Peyer's patch (tissue), 4 donors: ENCODE data around the gene HADH. TPM values are rescaled to one million over a fixed set of nuclear protein-coding genes. Genes with fewer than 3 reads are reported as not detected.
A peak's percentile ranks its signal among the peaks of the same experiment; 100 is the strongest.

Source experiments
- DNase-seq, 3 donors: peaks; one replicate each; pipeline ENCODE4 v3.0.0-alpha.2; 2017 to 2019
- H3K27ac ChIP-seq, 4 donors: fragments of 200-600 bp; sonication (generic); one replicate each; pipeline ENCODE4 v1.5.1; 2016 to 2019
- H3K27me3 ChIP-seq, 2 donors: fragments of 200-600 bp; sonication (generic); one replicate each; pipeline ENCODE4 v1.5.1; 2019
- H3K36me3 ChIP-seq, 3 donors: fragments of 200-600 bp; sonication (generic); one replicate each; pipeline ENCODE4 v1.5.1; 2016 to 2019
- H3K4me1 ChIP-seq, 4 donors: fragments of 200-600 bp; sonication (generic); one replicate each; pipeline ENCODE4 v1.5.1; 2016 to 2019
- H3K4me3 ChIP-seq, 4 donors: fragments of 200-600 bp; sonication (generic); 1 replicate in 3 of 4; 2 replicates in 1 of 4; pipeline ENCODE4 v1.5.1; 2016 to 2019; ENCODE audit warnings: mild to moderate bottlenecking in 1 of 4
- H3K9me3 ChIP-seq, 4 donors: fragments of 200-600 bp; sonication (generic); one replicate each; pipeline ENCODE4 v1.5.1; 2016 to 2019; ENCODE audit warnings: mild to moderate bottlenecking in 1 of 4
- POLR2A ChIP-seq, 2 donors: fragments of 450-650 bp; IDR thresholded peaks; one replicate each; pipeline ENCODE4 v1.5.1; 2017; ENCODE audit warnings: antibody characterized with exemption in 2 of 2, mild to moderate bottlenecking in 2 of 2, moderate library complexity in 2 of 2
- total RNA-seq, 4 donors: library from RNA; depleted of rRNA; stranded (reverse); fragments of >200 nt; gene quantifications; one replicate each; pipeline ENCODE4 v1.1.0, GENCODE V29; 2016
- TF ChIP-seq, protein P1 (sequence below), 6 experiments: fragments of 450-650 bp in 4 of 6; fragments of 200-600 bp in 2 of 6; sonication (generic) in 1 of 6; IDR thresholded peaks; one replicate each; pipeline ENCODE4 v1.5.1; 2017 to 2019; ENCODE audit warnings: antibody characterized with exemption in 6 of 6, mild to moderate bottlenecking in 3 of 6, moderate library complexity in 1 of 6

The HADH gene
- total RNA-seq, 4 donors from 2014 or later, result 110 to 173 (median 131) TPM

DNA sequence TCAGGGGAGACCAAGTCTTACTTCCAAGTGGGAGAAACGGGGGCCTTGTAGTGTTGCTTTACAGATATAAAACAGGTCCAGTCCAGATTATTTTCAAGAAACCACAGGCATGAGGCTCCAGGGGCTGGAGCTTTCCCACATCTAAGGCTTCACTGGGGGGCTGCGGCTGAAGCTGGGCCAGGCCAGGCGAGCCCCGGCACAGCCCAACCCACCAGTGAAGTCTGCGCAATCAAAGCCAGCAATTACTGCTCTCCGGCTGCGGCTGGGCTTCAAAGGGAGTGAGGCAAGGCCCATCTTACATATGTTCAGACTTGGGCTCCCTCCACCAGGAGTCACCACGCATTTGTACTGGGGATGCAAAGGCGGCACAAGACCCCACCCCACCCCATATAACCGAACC, 61.7 kb downstream of the HADH start:
- no peaks in the 10 kb centered on the region for H3K36me3 ChIP-seq

DNA sequence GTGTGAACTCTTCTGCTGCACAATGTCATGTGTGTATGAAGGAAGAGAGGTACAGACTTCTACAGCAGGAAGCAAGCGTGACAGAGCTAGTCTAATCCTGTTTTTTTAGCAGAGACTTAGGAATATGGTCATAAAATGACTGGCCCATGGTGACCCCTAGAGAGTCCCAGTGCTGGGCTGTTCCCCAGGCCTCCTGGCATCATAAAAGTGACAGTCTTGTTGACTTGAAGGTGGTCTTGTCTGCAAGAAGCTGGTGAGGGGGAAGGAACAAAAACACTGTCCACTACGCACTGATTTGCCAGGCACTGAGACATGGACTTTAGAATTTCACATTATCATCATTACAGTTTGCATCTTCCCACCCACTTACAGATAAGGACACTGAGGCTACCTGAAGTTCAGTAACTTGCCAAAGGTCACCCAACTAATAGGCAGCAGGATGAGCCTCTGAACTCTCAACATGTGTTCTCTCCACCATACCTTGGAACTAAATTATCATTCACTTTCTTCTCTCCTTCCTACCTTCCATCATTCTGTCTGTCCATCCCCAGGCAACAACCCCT, 63.0 kb downstream of the HADH start:
- peak overlapping the region in 1 of 4 donors; percentile 44 for H3K27ac ChIP-seq
- DNase-seq, result no peak
- no peaks in the 10 kb centered on the region for H3K9me3 ChIP-seq
- H3K4me3 ChIP-seq, result no peak overlapping the region
- no peaks in the 10 kb centered on the region for H3K27me3 ChIP-seq
- no peaks in the 10 kb centered on the region for H3K36me3 ChIP-seq
- no peak for TF ChIP-seq POLR2A (IDR thresholded peaks at IDR 0.05)
- TF ChIP-seq, protein P1, sequence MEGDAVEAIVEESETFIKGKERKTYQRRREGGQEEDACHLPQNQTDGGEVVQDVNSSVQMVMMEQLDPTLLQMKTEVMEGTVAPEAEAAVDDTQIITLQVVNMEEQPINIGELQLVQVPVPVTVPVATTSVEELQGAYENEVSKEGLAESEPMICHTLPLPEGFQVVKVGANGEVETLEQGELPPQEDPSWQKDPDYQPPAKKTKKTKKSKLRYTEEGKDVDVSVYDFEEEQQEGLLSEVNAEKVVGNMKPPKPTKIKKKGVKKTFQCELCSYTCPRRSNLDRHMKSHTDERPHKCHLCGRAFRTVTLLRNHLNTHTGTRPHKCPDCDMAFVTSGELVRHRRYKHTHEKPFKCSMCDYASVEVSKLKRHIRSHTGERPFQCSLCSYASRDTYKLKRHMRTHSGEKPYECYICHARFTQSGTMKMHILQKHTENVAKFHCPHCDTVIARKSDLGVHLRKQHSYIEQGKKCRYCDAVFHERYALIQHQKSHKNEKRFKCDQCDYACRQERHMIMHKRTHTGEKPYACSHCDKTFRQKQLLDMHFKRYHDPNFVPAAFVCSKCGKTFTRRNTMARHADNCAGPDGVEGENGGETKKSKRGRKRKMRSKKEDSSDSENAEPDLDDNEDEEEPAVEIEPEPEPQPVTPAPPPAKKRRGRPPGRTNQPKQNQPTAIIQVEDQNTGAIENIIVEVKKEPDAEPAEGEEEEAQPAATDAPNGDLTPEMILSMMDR (IDR thresholded peaks at IDR 0.05), result no peak
- H3K4me1 ChIP-seq, result peaks cover 0 to 7% (median 0%) of the 10 kb centered on the region in 4 donors

More for the DNA sequence above, 61.7 kb downstream of the HADH start:
- no peak overlapping the region for H3K4me3 ChIP-seq
- peaks cover 0 to 7% (median 0%) of the 10 kb centered on the region in 4 donors for H3K4me1 ChIP-seq
- TF ChIP-seq, protein P1 (IDR thresholded peaks at IDR 0.05), result no peak
- TF ChIP-seq POLR2A (IDR thresholded peaks at IDR 0.05), result no peak
- no peaks in the 10 kb centered on the region for H3K9me3 ChIP-seq
- no peaks in the 10 kb centered on the region for H3K27me3 ChIP-seq
- no peak for DNase-seq
- H3K27ac ChIP-seq, result no peak overlapping the region

DNA sequence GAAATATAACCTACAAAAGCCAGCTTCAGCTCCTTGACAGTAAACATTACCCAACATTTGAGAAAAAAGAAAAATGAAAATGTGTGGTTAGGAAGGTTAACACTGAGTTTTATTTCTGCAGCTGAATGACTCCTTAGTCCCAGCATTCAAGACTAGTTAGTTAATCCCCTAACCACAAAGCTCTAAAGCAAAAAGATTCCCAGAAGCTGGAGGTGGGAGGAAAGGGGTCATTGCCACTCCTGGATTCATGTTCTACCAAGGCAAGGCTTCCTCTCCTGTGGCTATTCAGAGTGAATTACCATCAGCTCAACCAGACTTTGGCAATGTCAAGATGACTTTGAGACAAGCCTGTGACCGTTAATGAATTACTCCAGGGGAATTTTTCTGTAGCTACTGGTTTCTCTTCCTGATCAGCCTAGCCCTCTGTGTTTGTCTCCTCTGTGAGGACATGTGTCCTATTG, 63.6 kb downstream of the HADH start:
- Histone ChIP-seq H3K27me3 (no peaks in the 10 kb centered on the region), H3K4me1 (peaks cover 0 to 7% (median 0%) of the 10 kb centered on the region in 4 donors), H3K36me3 (no peaks in the 10 kb centered on the region), H3K9me3 (no peaks in the 10 kb centered on the region), H3K4me3 (no peak overlapping the region), H3K27ac (no peak overlapping the region)
- no peak for DNase-seq
- TF ChIP-seq, protein P1 (IDR thresholded peaks at IDR 0.05), result no peak
- TF ChIP-seq POLR2A (IDR thresholded peaks at IDR 0.05), result no peak

- no peak overlapping the region for H3K27ac ChIP-seq
- H3K27me3 ChIP-seq, result no peaks in the 10 kb centered on the region
- no peak overlapping the region for H3K4me3 ChIP-seq
- DNase-seq, result no peak
- H3K9me3 ChIP-seq, result no peaks in the 10 kb centered on the region
- H3K4me1 ChIP-seq, result peaks cover 0 to 7% (median 0%) of the 10 kb centered on the region in 4 donors
- H3K36me3 ChIP-seq, result no peaks in the 10 kb centered on the region
- no peak for TF ChIP-seq POLR2A (IDR thresholded peaks at IDR 0.05)
- TF ChIP-seq, protein P1 (IDR thresholded peaks at IDR 0.05), result no peak
Measured at GRCh38 chr4:108054025-108054638, 64.4 kb downstream of the HADH start.

DNA sequence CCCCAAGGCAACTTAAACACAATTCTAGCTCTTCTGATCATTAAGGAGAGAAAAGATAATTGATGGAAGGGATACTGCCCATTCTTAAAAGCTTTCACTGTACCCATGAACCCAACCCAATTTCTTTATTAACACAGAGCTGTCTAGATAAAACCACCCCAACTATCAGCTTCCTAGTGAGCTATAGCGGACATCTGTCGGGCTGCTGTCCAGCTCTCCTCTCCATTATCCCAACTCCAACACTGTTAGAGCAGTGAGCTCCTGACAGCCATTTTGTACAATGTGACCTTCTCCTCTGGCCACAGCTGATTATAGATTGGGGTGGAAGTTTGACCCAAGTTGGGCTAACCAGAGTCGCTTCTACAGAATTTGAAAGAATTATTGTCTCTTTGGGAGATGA, 66.1 kb downstream of the HADH start:
- TF ChIP-seq, protein P1 (IDR thresholded peaks at IDR 0.05), result no peak
- no peak for TF ChIP-seq POLR2A (IDR thresholded peaks at IDR 0.05)
- H3K4me3 ChIP-seq, result no peak overlapping the region
- DNase-seq, result no peak
- H3K27me3 ChIP-seq, result no peaks in the 10 kb centered on the region
- no peaks in the 10 kb centered on the region for H3K9me3 ChIP-seq
- H3K36me3 ChIP-seq, result no peaks in the 10 kb centered on the region
- peaks cover 0 to 7% (median 0%) of the 10 kb centered on the region in 4 donors for H3K4me1 ChIP-seq
- no peak overlapping the region for H3K27ac ChIP-seq
